Osteoblast (primary cell): ENCODE measurements around the gene EML1. TPM values are rescaled to one million over a fixed set of nuclear protein-coding genes. Genes with fewer than 3 reads are reported as not detected.
A peak's percentile ranks its signal among the peaks of the same experiment; 100 is the strongest.

Experiments
- DNase-seq: peaks from one replicate; pipeline ENCODE4 v3.0.0; 2011; ENCODE audit warnings: low spot score, mixed read lengths; ENCODE audit not compliant: insufficient read length; ENCODE audit errors: missing footprints
- H2AFZ ChIP-seq: 2 replicates; pipeline ENCODE4 v1.6.0; 2011; ENCODE audit warnings: mild to moderate bottlenecking, low read length
- H3K27ac ChIP-seq: 2 replicates; pipeline ENCODE4 v1.5.1; 2011; ENCODE audit warnings: mild to moderate bottlenecking, low read depth, low read length, moderate library complexity
- H3K27me3 ChIP-seq: 2 replicates; pipeline ENCODE4 v1.6.0; 2012; ENCODE audit warnings: mild to moderate bottlenecking, control low read depth, inconsistent platforms, low read length, moderate library complexity; ENCODE audit not compliant: insufficient read depth
- H3K36me3 ChIP-seq: 2 replicates; pipeline ENCODE4 v1.5.1; 2011; ENCODE audit warnings: mild to moderate bottlenecking, low read length, control low read depth, moderate library complexity; ENCODE audit not compliant: insufficient read depth
- H3K4me1 ChIP-seq: 2 replicates; pipeline ENCODE4 v1.5.1; 2011; ENCODE audit warnings: mild to moderate bottlenecking, low read length, control low read depth, moderate library complexity; ENCODE audit not compliant: insufficient read depth
- H3K4me2 ChIP-seq: 2 replicates; pipeline ENCODE4 v1.6.0; 2011; ENCODE audit warnings: mild to moderate bottlenecking, low read length; ENCODE audit not compliant: insufficient read depth
- H3K4me3 ChIP-seq: fragments of 200-600 bp; sonication (generic); 3 replicates; pipeline ENCODE4 v1.5.1; 2012; ENCODE audit warnings: mild to moderate bottlenecking, low read length, inconsistent platforms; ENCODE audit not compliant: insufficient read depth
- H3K79me2 ChIP-seq: 2 replicates; pipeline ENCODE4 v1.6.0; 2012; ENCODE audit warnings: mild to moderate bottlenecking, low read length, control low read depth, inconsistent platforms; ENCODE audit not compliant: insufficient read depth
- H3K9me3 ChIP-seq: 2 replicates; pipeline ENCODE4 v1.5.1; 2011; ENCODE audit warnings: low read depth, low read length, control low read depth
- H4K20me1 ChIP-seq: 2 replicates; pipeline ENCODE4 v1.6.0; 2012; ENCODE audit warnings: mild to moderate bottlenecking, low read length, control low read depth; ENCODE audit not compliant: insufficient read depth
- CTCF ChIP-seq: IDR thresholded peaks from 2 replicates; pipeline ENCODE4 v1.5.1; 2011; ENCODE audit warnings: mild to moderate bottlenecking, low read depth, low read length, moderate library complexity; ENCODE audit errors: extremely low read depth
- total RNA-seq: library from RNA; depleted of rRNA; stranded (reverse); fragments of >200 nt; gene quantifications from 2 replicates; pipeline ENCODE4 v1.2.3, GENCODE V29; 2012

EML1 gene
- total RNA-seq, 1 donor, result 46.7 TPM

- peaks cover 20% of the 10 kb centered on the region for H3K4me1 ChIP-seq
- TF ChIP-seq CTCF, result no peak
- peak overlapping the region; percentile 91 for H3K27ac ChIP-seq
- H3K4me2 ChIP-seq, result peak overlapping the region; percentile 67
- peak overlapping the region; percentile 62 for H2AFZ ChIP-seq
- H3K4me3 ChIP-seq, result no peak overlapping the region
- no peaks in the 10 kb centered on the region for H3K27me3 ChIP-seq
- peaks cover 15% of the 10 kb centered on the region for H3K36me3 ChIP-seq
- peak; percentile 98 for DNase-seq
- no peaks in the 10 kb centered on the region for H3K9me3 ChIP-seq
- H3K79me2 ChIP-seq, result no peaks in the 10 kb centered on the region
- H4K20me1 ChIP-seq, result no peaks in the 10 kb centered on the region
Measured at GRCh38 chr14:99910337-99911309, 117.4 kb downstream of the EML1 start.

DNA sequence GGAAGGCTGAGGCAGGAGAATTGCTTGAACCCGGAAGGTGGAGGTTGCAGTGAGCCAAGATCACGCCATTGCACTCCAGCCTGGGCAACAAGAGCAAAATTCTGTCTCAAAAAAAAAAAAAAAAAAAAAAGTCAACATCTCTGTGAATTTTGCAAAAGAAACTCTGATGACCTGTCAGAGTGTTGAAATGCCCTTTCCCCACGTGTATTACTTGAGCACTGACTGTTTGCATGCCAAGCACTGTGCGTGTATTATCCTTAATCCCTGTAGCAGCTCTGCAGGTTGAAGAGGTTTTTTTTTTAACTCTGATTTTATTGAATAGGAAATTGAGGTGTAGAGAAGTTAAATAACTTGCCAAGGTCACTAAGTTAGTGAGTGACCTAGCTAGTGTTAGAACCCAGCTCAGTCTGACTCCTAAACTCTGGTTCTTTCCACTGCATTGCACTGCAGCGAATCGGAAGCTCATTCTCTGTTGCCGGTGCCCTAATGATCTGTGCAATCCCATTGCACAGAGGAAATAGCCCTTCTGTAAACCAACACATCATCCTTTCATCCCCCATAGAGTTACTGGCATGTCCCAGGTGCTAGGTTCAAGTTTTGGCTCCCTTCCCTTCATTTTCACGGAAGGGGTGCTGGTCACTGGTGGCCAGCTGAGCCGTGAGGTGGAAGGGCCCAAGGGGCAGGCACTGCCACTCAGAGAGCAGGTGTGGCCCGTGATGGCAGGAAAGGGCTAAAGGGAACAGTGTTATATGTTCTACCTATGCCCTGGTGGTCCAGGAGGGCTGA lies 122.3 kb downstream of the EML1 start:
- no peaks in the 10 kb centered on the region for H3K79me2 ChIP-seq
- no peak overlapping the region for H3K27ac ChIP-seq
- no peak overlapping the region for H2AFZ ChIP-seq
- no peaks in the 10 kb centered on the region for H3K9me3 ChIP-seq
- H3K36me3 ChIP-seq, result peaks cover 23% of the 10 kb centered on the region
- no peak for DNase-seq
- H3K4me1 ChIP-seq, result peaks cover 8% of the 10 kb centered on the region
- no peaks in the 10 kb centered on the region for H4K20me1 ChIP-seq
- no peaks in the 10 kb centered on the region for H3K27me3 ChIP-seq
- H3K4me2 ChIP-seq, result no peak overlapping the region
- H3K4me3 ChIP-seq, result no peak overlapping the region
- no peak for TF ChIP-seq CTCF

DNA sequence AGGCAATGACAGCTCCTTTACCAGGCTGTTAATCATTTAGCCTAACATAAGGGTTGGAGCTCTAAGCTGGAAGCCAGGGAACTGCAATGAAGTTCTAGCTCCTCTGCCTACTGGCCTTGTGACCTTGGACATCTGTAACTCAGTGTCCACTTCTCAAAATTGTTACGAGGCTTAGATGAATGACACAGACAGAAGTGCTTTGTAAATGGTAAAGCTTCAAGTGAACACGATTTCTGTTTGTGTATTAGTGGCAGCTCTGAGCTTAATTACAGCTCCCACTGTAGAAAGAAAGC lies 122.8 kb downstream of the EML1 start:
- Histone ChIP-seq H3K27ac (no peak overlapping the region), H2AFZ (no peak overlapping the region), H3K27me3 (no peaks in the 10 kb centered on the region), H3K9me3 (no peaks in the 10 kb centered on the region), H3K36me3 (peaks cover 26% of the 10 kb centered on the region), H3K4me1 (peaks cover 2% of the 10 kb centered on the region), H3K4me2 (no peak overlapping the region), H3K4me3 (no peak overlapping the region), H3K79me2 (no peaks in the 10 kb centered on the region), H4K20me1 (no peaks in the 10 kb centered on the region)
- no peak for DNase-seq
- no peak for TF ChIP-seq CTCF

DNA sequence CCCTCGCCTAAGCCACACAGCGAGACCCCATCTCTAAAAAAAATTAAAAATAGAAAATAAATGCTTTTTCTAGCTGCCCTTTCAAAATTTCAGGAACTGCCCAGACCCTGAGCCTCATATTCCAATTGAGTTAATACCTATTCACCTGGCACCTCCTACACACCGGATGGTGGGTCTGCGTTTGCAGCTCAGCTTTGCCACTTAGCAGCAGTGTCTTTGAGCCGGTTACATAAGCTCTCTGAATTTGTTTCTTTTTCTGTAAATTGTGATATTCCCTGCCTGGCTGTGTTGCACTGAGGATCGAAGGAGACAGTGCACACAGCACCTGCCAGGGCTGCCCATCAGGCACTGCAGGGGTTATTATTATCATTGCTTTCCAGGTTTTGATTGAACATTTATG lies 125.6 kb downstream of the EML1 start:
- H3K36me3 ChIP-seq, result peaks cover 21% of the 10 kb centered on the region
- TF ChIP-seq CTCF, result no peak
- no peaks in the 10 kb centered on the region for H3K4me1 ChIP-seq
- no peak overlapping the region for H2AFZ ChIP-seq
- H3K4me3 ChIP-seq, result no peak overlapping the region
- H3K27me3 ChIP-seq, result no peaks in the 10 kb centered on the region
- no peak overlapping the region for H3K4me2 ChIP-seq
- H4K20me1 ChIP-seq, result no peaks in the 10 kb centered on the region
- no peak overlapping the region for H3K27ac ChIP-seq
- no peak for DNase-seq
- no peaks in the 10 kb centered on the region for H3K9me3 ChIP-seq
- H3K79me2 ChIP-seq, result no peaks in the 10 kb centered on the region
